Mucosa of descending colon (tissue), 3 donors: Measurements from ENCODE around the gene PSRC1. TPM values are rescaled to one million over a fixed set of nuclear protein-coding genes. Genes with fewer than 3 reads are reported as not detected.

ENCODE experiments used
- ATAC-seq: fragments of 200-7000 bp; cut with Tn5 transposase; one replicate; pipeline ENCODE4 v1.9.1; 2020; ENCODE audit warnings: mild to moderate bottlenecking, moderate library complexity
- DNase-seq, 3 donors: peaks; one replicate each; pipeline ENCODE4 v3.0.0-alpha.2; 2020
- H3K36me3 ChIP-seq: fragments of 200-600 bp; one replicate; pipeline ENCODE4 v1.8.0; 2021; ENCODE audit warnings: low read depth, mild to moderate bottlenecking
- H3K4me1 ChIP-seq: fragments of 200-600 bp; one replicate; pipeline ENCODE4 v1.8.0; 2021; ENCODE audit warnings: low read depth, mild to moderate bottlenecking
- H3K4me3 ChIP-seq: fragments of 200-600 bp; one replicate; pipeline ENCODE4 v1.8.0; 2021; ENCODE audit warnings: mild to moderate bottlenecking
- H3K9me3 ChIP-seq: fragments of 200-600 bp; one replicate; pipeline ENCODE4 v1.8.0; 2021; ENCODE audit warnings: mild to moderate bottlenecking
- CTCF ChIP-seq: fragments of 200-600 bp; IDR thresholded peaks from one replicate; pipeline ENCODE4 v1.8.0; 2022; ENCODE audit warnings: antibody characterized with exemption, mild to moderate bottlenecking
- intact Hi-C, 2 donors: fragments of 100-400 bp; cut with DNase I in 1 of 2; cut with micrococcal nuclease in 1 of 2; formaldehyde crosslinking; loops; one replicate each; pipeline versions ENCODE4 v1.11.0 to v1.11.1; 2022; cut with DNase I, micrococcal nuclease
- total RNA-seq, 3 donors: library from RNA; stranded (reverse); fragmentation: NEBNext Ultra II Directional in 2 of 3; extraction: Animal tissue kit (Norgen Biotek cat#: 25700) in 2 of 3; gene quantifications; one replicate each; pipeline versions ENCODE4 v1.2.1 to v1.2.4, GENCODE V29; 2021 to 2023
- donor health status: DM: no; HTN: no; CAD: no; lungs with moderate emphysema.
- donor health status: DM: no; HTN: no; CAD: no.
- donor health status: DM: no; HTN: yes; CAD: no.

PSRC1 gene
- total RNA-seq, 3 donors from 2014 or later: 3.4 to 9.0 (median 4.2) TPM

- no peak for TF ChIP-seq CTCF
- peak in 1 of 3 donors; percentile 38 for DNase-seq
- H3K36me3 ChIP-seq: no peaks in the 10 kb centered on the region
- intact Hi-C loops: no loop called here
- H3K9me3 ChIP-seq: no peaks in the 10 kb centered on the region
- no peak overlapping the region for H3K4me3 ChIP-seq
- ATAC-seq: no peak
- no peaks in the 10 kb centered on the region for H3K4me1 ChIP-seq
Measured at GRCh38 chr1:109253803-109254620, 28.9 kb downstream of the PSRC1 start.

GRCh38 chr1:109252893-109253802 lies 29.8 kb downstream of the PSRC1 start:
- ATAC-seq: no peak
- TF ChIP-seq CTCF: no peak
- Histone ChIP-seq H3K4me3 (no peak overlapping the region), H3K4me1 (no peaks in the 10 kb centered on the region), H3K36me3 (no peaks in the 10 kb centered on the region), H3K9me3 (no peaks in the 10 kb centered on the region)
- intact Hi-C loops: no loop called here
- DNase-seq: peak in 2 of 3 donors; percentile 9 to 55

- Histone ChIP-seq H3K4me1 (no peaks in the 10 kb centered on the region), H3K9me3 (no peaks in the 10 kb centered on the region), H3K4me3 (no peak overlapping the region), H3K36me3 (no peaks in the 10 kb centered on the region)
- TF ChIP-seq CTCF: no peak
- DNase-seq: peak in 2 of 3 donors; percentile 20 to 47
- intact Hi-C loops: no loop called here
- no peak for ATAC-seq
Measured at GRCh38 chr1:109252167-109252892, 30.6 kb downstream of the PSRC1 start.

- no peak for TF ChIP-seq CTCF
- H3K4me1 ChIP-seq: no peaks in the 10 kb centered on the region
- ATAC-seq (no peak), DNase-seq (peak in 1 of 3 donors; percentile 15)
- no peaks in the 10 kb centered on the region for H3K36me3 ChIP-seq
- no peaks in the 10 kb centered on the region for H3K9me3 ChIP-seq
- intact Hi-C loops: no loop called here
- H3K4me3 ChIP-seq: no peak overlapping the region
Measured at GRCh38 chr1:109251277-109252166, 31.4 kb downstream of the PSRC1 start.
